Measurements from ENCODE around the gene MAP2K1.
"Not testable (repeated sequence)": the region's sequence is repeated elsewhere in the genome, so short reads cannot be mapped to it uniquely, and the experiment has no call there.

MAP2K1 gene

DNA sequence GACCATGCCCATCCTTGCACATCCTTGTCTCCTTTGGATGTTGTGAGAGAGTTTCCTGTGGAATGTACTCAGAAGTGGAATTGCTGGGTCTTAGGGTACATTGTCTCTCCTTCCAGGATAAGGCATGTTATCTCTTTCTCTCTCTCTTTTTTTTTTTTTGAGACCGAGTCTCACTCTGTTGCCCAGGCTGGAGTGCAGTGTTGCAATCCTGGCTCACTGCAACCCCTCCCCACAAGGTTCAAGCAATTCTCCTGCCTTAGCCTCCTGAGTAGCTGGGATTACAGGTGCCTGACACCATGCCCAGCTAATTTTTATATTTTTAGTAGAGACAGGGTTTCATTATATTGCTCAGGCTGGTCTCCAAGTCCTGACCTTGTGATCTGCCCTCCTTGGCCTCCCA, 6.3 kb downstream of the MAP2K1 start:
- not testable (repeated sequence) for DNase-seq (ENCODE audit: low read depth, low spot score)

- no peak for DNase-seq (ENCODE audit: low read depth, low spot score)
Observed at GRCh38 chr15:66394472-66394871, 7.8 kb downstream of the MAP2K1 start.

DNA sequence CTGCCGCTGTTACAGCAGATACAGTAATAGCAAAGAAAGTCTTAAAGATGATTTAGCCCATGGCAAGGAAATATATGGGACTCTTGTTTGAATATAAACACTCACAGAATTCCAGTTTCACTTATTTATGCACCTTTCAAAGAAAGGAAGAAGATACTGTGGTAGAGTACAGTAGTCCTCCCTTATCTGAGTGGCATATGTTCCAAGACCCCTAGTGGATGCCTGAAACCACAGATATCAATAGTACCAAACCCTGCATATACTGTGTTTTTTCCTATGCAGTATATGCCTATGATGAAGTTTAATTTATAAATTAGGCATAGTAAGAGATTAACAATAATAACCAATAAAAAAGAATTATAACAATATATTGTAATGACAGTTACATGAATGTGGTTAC, 8.2 kb downstream of the MAP2K1 start:
- DNase-seq (ENCODE audit: low read depth, low spot score) = no peak

- no peak for DNase-seq (ENCODE audit: low read depth, low spot score)
Observed at GRCh38 chr15:66399276-66399675, 12.6 kb downstream of the MAP2K1 start.

- no peak for DNase-seq (ENCODE audit: low read depth, low spot score)
Observed at GRCh38 chr15:66400351-66400774, 13.7 kb downstream of the MAP2K1 start.

DNA sequence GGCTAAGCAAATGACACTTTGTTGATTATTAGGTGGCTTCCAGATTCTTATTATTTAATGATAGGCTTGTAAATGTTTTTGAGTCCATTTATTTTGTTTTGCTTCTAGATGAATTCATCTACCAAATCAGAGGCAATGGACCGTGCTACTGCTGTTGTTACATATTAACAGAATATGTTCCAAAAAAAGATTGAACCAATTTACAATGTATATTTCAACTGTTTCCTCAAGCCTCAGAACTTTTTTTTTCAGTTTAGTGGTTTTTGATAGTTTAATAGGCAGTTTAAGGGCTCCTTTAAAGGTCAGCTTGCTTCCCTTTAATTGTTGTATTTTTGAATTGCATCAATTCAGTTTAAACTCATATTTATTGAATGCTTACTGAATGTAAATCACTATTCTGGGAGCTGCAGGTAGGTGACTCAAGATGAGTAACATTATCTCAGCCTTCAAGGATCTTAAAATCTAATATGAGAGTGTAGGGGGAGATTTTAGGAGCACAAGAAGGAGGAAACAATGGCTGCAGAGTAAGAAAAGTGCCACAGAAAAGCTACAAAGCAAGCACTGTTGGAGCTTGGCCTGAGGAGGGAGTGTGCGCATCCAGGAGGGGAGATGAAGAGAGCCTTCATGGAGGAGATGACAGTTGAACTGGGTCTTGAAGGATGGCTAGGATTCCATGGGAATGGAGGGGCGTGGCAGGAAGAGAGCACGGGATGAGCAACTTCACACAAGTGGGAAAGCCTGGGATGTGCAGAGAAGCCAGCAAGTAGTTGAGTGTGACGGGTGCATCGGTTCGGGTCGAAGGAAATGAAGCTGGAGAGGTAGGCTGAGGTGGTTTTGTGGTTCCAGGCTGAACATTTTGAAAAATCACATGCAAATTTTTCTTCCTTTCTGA, 14.7 kb downstream of the MAP2K1 start:
- DNase-seq (ENCODE audit: low read depth, low spot score) = no peak

GRCh38 chr15:66402761-66403284, 16.1 kb downstream of the MAP2K1 start:
- DNase-seq (ENCODE audit: low read depth, low spot score) = no peak

DNA sequence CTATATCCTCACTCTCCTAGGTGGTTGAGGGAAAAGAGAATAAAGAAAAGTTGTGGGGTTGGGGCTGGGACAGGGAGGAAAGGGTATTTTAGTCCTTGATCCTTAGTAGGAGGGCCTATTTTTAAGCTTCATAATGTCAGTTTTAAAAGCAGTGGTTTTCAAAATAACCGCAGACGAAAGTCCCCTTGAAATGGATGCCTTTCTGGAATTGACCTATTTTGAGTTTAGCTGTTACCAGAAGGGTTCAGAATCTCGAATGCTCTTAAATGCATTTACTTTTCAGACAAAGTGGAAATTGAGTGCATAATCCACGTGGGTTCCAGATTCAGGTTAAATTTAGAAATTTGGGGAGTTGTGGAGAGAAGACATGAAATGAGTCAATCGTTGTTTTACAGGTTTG, 16.6 kb downstream of the MAP2K1 start:
- no peak for DNase-seq (ENCODE audit: low read depth, low spot score)

- DNase-seq (ENCODE audit: low read depth, low spot score) = no peak
Observed at GRCh38 chr15:66404122-66404521, 17.4 kb downstream of the MAP2K1 start.

DNA sequence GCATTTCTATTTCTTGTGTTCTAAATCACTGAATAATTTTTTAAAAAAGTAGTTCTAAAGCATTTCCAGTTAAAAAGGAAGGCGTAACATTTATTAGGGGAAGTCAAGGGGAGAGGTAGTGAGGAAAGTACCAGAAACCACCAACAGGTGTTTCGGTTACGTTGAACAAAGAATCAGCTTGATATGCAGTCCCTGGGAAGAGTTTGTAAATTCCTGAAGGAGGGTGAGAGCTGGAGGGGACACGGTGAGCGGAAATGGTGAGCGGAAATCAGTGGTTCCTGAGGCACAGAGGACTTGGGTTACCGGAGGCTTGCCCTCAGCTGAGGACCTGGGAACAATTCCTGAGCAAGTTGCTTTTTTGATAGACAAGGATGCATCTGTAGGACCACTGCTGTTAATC, 17.8 kb downstream of the MAP2K1 start:
- no peak for DNase-seq (ENCODE audit: low read depth, low spot score)

GRCh38 chr15:66405007-66405406, 18.3 kb downstream of the MAP2K1 start:
- no peak for DNase-seq (ENCODE audit: low read depth, low spot score)

DNA sequence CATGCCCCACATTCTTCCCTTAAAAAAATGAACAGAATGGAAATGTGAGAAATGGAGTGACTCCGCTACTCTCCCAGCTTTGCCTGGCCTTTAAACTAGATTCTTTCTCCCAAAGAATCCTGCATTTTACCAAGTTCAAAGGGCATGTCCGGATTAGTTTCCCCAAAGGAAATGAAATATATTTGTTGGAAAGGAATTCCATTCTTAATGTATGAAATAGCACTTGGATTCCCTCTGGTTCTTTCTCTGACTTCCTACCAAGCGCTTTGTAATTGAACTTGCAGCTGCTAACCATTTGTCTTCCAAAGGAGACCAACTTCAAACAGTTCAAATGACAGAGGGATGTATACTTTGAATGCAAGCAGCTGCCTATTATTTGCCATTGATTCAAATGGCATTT, 18.9 kb downstream of the MAP2K1 start:
- DNase-seq (ENCODE audit: low read depth, low spot score) = no peak

- no peak for DNase-seq (ENCODE audit: low read depth, low spot score)
Observed at GRCh38 chr15:66408254-66408653, 21.5 kb downstream of the MAP2K1 start.

GRCh38 chr15:66408675-66409282, 22.1 kb downstream of the MAP2K1 start:
- no peak for DNase-seq (ENCODE audit: low read depth, low spot score)

GRCh38 chr15:66409565-66410108, 22.9 kb downstream of the MAP2K1 start:
- DNase-seq (ENCODE audit: low read depth, low spot score) = no peak

- no peak for DNase-seq (ENCODE audit: low read depth, low spot score)
Observed at GRCh38 chr15:66411190-66411589, 24.5 kb downstream of the MAP2K1 start.

DNA sequence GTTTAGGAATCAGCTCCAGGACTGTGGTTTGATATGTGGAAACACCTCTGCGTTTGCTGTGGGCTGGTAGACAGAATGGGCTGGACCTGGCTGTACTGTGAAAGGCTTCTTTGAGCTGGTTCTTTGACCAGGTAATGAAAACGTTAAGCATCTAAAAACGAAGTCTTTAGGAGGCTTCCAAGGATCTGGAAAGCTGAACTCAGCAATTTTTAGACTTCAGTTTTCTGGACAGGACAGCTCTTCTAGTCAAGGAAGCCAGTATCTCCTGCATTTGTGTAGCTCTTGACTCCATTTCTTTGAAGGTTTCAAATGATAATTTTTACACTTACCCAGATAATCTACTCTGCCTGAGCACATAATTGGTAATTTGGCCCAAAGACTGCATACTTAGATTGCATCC, 25.5 kb downstream of the MAP2K1 start:
- no peak for DNase-seq (ENCODE audit: low read depth, low spot score)

DNA sequence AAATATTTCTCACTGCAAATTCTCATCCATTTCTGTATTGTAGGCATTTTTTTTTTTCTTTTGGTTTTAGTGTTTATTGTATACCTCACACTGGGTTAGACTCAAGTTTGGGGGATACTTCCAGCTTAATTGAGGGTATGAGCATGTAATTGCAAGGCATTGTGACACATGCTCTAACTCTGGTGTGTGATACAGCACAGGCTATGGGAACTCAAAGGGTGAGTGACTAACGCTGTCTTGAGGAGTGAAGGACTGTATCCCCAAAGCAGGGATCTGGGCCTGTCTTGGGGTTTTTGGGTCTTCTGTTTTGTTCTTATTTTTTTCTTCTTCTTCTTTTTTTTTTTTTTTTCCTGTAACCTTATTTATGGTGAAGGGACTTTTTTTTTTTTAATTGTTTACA, 26.9 kb downstream of the MAP2K1 start:
- DNase-seq (ENCODE audit: low read depth, low spot score) = no peak

- DNase-seq (ENCODE audit: low read depth, low spot score) = no peak
Observed at GRCh38 chr15:66415360-66415759, 28.6 kb downstream of the MAP2K1 start.

GRCh38 chr15:66417736-66418135, 31.0 kb downstream of the MAP2K1 start:
- DNase-seq (ENCODE audit: low read depth, low spot score) = no peak

DNA sequence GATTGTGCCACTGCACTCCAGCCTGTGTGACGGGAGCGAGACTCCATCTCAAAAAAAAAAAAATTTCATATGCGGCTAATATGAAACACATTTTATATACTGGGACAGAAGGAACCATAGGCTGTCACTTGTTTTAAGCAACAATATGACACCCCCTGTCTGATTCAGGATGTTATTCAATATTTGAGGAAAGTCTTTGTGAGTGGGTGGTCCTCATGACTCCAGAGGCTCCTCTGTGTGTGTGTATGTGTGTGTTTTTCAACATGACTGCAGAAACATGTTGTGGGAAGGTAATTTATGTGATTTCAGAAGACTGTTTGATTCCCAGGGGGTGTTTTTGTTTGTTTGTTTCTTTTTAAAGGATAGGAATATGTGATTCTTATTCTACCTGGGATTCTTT, 32.8 kb downstream of the MAP2K1 start:
- DNase-seq (ENCODE audit: low read depth, low spot score) = no peak

DNA sequence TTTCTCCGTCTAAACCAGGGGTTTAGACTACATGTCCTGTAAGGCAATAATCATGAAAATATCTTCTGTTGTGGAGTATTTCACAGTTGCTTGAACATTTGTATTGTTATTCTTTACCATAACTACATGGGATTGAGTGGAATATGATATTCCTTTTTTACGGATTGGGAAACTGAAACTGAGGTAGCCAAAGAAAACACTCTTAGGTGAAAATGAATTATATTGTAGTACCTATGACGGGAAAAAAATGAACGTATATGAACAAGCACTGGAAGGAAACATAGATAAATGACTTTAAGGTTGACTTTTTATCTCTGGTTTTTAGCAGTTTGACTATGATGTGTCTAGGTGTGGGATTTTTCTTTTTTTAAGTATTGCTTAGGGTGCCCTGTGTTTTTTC, 35.6 kb downstream of the MAP2K1 start:
- no peak for DNase-seq (ENCODE audit: low read depth, low spot score)

DNA sequence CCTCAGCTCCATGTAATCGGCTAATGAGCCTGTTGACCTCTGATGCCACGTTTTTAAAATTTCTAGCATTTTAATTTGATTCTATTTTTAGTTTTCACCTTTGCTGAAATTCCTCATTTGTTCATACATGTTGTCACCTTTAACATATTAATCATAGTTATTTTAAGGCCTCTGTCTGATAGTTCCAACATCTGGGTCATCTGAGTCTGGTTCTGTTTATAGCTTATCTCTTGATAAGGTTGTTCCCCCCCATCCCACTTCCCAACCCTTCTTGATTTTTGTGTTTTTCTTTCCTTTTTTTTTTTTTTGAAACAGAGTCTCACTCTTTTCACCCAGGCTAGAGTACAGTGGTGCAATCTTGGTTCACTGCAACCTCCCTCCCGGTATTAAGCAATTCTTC, 36.4 kb downstream of the MAP2K1 start:
- DNase-seq (ENCODE audit: low read depth, low spot score) = no peak
